ENCODE data around the gene OSGIN1.

DNA sequence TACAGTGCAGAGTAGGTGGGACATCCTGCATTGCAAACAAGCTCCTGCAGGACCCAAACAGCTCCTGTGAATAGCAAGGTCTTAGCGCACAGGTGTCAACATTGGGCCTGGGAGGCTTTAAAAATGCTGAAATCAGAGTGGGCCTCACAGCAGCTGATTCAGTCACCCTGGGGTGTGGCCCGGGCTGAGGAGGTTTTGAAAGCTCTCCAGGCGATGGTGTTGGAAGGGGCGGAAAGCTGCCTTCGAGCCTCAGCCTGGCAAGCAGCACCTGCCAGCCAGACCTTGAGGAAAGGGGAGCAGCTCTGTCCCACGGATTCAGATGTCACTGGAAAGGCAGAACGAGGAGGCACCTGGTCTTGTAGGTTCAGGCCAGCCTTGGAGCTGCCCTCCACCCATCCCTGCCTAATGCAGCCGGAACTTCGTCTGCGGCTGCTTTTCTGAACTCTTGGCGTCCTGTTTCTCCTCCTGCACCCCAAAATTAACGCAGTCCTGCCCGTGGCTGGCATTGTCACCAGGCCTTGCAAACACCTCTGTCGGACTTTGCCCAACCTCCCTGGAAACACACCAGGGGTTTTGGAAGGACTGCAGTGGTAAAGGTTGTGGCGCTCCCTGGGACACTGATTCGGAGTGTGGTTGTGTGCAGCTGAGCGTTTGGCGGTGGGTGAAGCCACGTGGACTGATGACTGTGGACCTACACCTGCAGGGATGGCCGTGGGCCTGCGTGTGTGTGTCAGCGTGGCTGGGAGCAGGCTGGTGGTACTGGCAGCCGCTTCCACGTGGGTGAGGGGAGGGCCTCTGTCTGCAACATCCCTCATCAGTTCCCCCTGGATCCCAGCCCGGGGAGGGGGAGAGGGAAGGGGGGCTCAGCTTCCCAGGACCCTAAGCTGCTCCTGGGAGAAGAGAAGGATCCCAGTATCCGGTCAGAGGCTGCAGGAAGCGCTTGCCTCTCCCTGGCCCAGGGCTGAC is 18.4 kb downstream of the OSGIN1 start:
- TF ChIP-seq EZH2 (IDR thresholded peaks at IDR 0.05; ENCODE audit: borderline replicate concordance, low read depth, low read length, severe bottlenecking) = no peak
- TF ChIP-seq, protein P1, sequence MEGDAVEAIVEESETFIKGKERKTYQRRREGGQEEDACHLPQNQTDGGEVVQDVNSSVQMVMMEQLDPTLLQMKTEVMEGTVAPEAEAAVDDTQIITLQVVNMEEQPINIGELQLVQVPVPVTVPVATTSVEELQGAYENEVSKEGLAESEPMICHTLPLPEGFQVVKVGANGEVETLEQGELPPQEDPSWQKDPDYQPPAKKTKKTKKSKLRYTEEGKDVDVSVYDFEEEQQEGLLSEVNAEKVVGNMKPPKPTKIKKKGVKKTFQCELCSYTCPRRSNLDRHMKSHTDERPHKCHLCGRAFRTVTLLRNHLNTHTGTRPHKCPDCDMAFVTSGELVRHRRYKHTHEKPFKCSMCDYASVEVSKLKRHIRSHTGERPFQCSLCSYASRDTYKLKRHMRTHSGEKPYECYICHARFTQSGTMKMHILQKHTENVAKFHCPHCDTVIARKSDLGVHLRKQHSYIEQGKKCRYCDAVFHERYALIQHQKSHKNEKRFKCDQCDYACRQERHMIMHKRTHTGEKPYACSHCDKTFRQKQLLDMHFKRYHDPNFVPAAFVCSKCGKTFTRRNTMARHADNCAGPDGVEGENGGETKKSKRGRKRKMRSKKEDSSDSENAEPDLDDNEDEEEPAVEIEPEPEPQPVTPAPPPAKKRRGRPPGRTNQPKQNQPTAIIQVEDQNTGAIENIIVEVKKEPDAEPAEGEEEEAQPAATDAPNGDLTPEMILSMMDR (IDR thresholded peaks at IDR 0.05; ENCODE audit: borderline replicate concordance, extremely low read depth, low read length, poor library complexity, severe bottlenecking) = no peak
